ENCODE data around the gene PGBD5. TPM values are rescaled to one million over a fixed set of nuclear protein-coding genes. Genes with fewer than 3 reads are reported as not detected.

The PGBD5 gene
- polyA plus RNA-seq, 4 donors, result under 0.01 to 1.0 (median 0.48) TPM

DNA sequence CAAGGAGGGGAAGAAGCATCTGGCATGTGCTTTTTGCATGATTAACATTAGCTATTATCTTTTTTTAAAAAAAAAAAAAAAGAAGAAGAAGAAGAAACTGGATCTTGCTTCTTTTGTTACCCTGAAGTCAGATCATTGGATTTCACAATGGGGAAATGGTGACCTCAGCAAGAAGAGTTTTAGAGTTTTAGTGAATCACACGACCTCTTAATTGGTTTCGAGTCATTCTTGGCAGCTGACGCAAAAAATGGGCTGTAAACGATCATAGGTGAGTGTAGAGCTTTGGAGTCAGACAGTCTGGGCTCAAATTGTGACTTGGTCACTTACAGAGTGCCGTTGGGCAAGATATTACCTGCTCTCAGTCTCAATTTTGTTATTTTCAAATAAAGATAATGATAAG is 33.3 kb upstream of the PGBD5 start:
- Histone ChIP-seq H3K4me3 (ENCODE audit: low read depth in 1 of 3, low read length in 3 of 3) (no peak overlapping the region), H3K27me3 (ENCODE audit: control insufficient read depth in 3 of 3, insufficient read depth in 3 of 3, low read length in 3 of 3) (peaks cover 3 to 5% (median 4%) of the 10 kb centered on the region in 3 donors), H3K36me3 (ENCODE audit: control insufficient read depth in 3 of 3, insufficient read depth in 2 of 3, low read depth in 1 of 3, low read length in 3 of 3) (no peaks in the 10 kb centered on the region), H3K27ac (ENCODE audit: low read depth in 1 of 3, low read length in 2 of 3) (no peak overlapping the region), H3K4me1 (ENCODE audit: control insufficient read depth in 3 of 3, insufficient read depth in 2 of 3, low read depth in 1 of 3, low read length in 2 of 3) (no peaks in the 10 kb centered on the region), H3K9me3 (ENCODE audit: control insufficient read depth in 2 of 2, insufficient read depth in 1 of 2, low read depth in 1 of 2, low read length in 1 of 2) (no peaks in the 10 kb centered on the region)
- DNase-seq (peak; percentile 1 to 4), FAIRE-seq (no peak)
- 13 to 33% (median 32%) methylated on average over 5 of the region's 5 CpGs for WGBS, 3 donors

GRCh38 chr1:230458509-230458908 is 32.4 kb upstream of the PGBD5 start:
- Histone ChIP-seq H3K4me3 (ENCODE audit: low read depth in 1 of 3, low read length in 3 of 3) (no peak overlapping the region), H3K27me3 (ENCODE audit: control insufficient read depth in 3 of 3, insufficient read depth in 3 of 3, low read length in 3 of 3) (peaks cover 0 to 4% (median 2%) of the 10 kb centered on the region in 3 donors), H3K9me3 (ENCODE audit: control insufficient read depth in 2 of 2, insufficient read depth in 1 of 2, low read depth in 1 of 2, low read length in 1 of 2) (no peaks in the 10 kb centered on the region), H3K4me1 (ENCODE audit: control insufficient read depth in 3 of 3, insufficient read depth in 2 of 3, low read depth in 1 of 3, low read length in 2 of 3) (no peaks in the 10 kb centered on the region), H3K36me3 (ENCODE audit: control insufficient read depth in 3 of 3, insufficient read depth in 2 of 3, low read depth in 1 of 3, low read length in 3 of 3) (no peaks in the 10 kb centered on the region), H3K27ac (ENCODE audit: low read depth in 1 of 3, low read length in 2 of 3) (no peak overlapping the region)
- DNase-seq, result no peak
- WGBS, 3 donors, result 27 to 38% (median 35%) methylated on average over 1 of the region's 1 CpG
- no peak for FAIRE-seq

DNA sequence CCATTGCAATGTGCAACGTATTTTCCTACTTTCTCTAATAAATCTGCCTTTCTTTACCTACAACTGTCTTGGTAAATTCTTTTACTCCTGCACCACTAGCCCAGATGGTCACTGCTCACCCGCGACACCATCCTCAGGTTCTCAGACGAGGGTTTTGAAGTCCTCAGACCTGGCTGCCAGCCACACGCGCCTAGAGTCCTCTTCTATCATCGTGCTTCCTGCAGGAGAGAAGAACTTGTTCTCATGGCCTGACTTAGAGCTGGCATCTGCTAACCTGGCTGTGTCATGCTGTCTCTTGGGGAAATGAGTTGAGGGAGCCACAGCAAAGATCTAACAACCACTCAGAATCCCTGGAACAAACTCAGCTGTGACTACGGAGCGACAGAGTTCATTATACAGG is 30.3 kb upstream of the PGBD5 start:
- no peak for FAIRE-seq
- Histone ChIP-seq H3K4me3 (ENCODE audit: low read depth in 1 of 3, low read length in 3 of 3) (no peak overlapping the region), H3K36me3 (ENCODE audit: control insufficient read depth in 3 of 3, insufficient read depth in 2 of 3, low read depth in 1 of 3, low read length in 3 of 3) (no peaks in the 10 kb centered on the region), H3K27me3 (ENCODE audit: control insufficient read depth in 3 of 3, insufficient read depth in 3 of 3, low read length in 3 of 3) (peaks cover 1 to 4% (median 3%) of the 10 kb centered on the region in 3 donors), H3K27ac (ENCODE audit: low read depth in 1 of 3, low read length in 2 of 3) (no peak overlapping the region), H3K9me3 (ENCODE audit: control insufficient read depth in 2 of 2, insufficient read depth in 1 of 2, low read depth in 1 of 2, low read length in 1 of 2) (no peaks in the 10 kb centered on the region), H3K4me1 (ENCODE audit: control insufficient read depth in 3 of 3, insufficient read depth in 2 of 3, low read depth in 1 of 3, low read length in 2 of 3) (no peaks in the 10 kb centered on the region)
- DNase-seq, result no peak
- 83 to 88% (median 86%) methylated on average over 9 of the region's 9 CpGs for WGBS, 3 donors

GRCh38 chr1:230455291-230455690 is 29.2 kb upstream of the PGBD5 start:
- H3K27ac ChIP-seq (ENCODE audit: low read depth in 1 of 3, low read length in 2 of 3), result no peak overlapping the region
- no peaks in the 10 kb centered on the region for H3K36me3 ChIP-seq (ENCODE audit: control insufficient read depth in 3 of 3, insufficient read depth in 2 of 3, low read depth in 1 of 3, low read length in 3 of 3)
- H3K27me3 ChIP-seq (ENCODE audit: control insufficient read depth in 3 of 3, insufficient read depth in 3 of 3, low read length in 3 of 3), result peaks cover 0 to 3% (median 0%) of the 10 kb centered on the region in 3 donors
- WGBS, 3 donors, result 70 to 82% (median 73%) methylated on average over 1 of the region's 1 CpG
- DNase-seq (no peak), FAIRE-seq (no peak)
- no peaks in the 10 kb centered on the region for H3K4me1 ChIP-seq (ENCODE audit: control insufficient read depth in 3 of 3, insufficient read depth in 2 of 3, low read depth in 1 of 3, low read length in 2 of 3)
- H3K4me3 ChIP-seq (ENCODE audit: low read depth in 1 of 3, low read length in 3 of 3), result no peak overlapping the region
- H3K9me3 ChIP-seq (ENCODE audit: control insufficient read depth in 2 of 2, insufficient read depth in 1 of 2, low read depth in 1 of 2, low read length in 1 of 2), result no peaks in the 10 kb centered on the region

GRCh38 chr1:230453377-230453776 is 27.2 kb upstream of the PGBD5 start:
- Histone ChIP-seq H3K36me3 (ENCODE audit: control insufficient read depth in 3 of 3, insufficient read depth in 2 of 3, low read depth in 1 of 3, low read length in 3 of 3) (no peaks in the 10 kb centered on the region), H3K27me3 (ENCODE audit: control insufficient read depth in 3 of 3, insufficient read depth in 3 of 3, low read length in 3 of 3) (peaks cover 0 to 3% (median 0%) of the 10 kb centered on the region in 3 donors), H3K4me1 (ENCODE audit: control insufficient read depth in 3 of 3, insufficient read depth in 2 of 3, low read depth in 1 of 3, low read length in 2 of 3) (no peaks in the 10 kb centered on the region), H3K9me3 (ENCODE audit: control insufficient read depth in 2 of 2, insufficient read depth in 1 of 2, low read depth in 1 of 2, low read length in 1 of 2) (no peaks in the 10 kb centered on the region), H3K4me3 (ENCODE audit: low read depth in 1 of 3, low read length in 3 of 3) (no peak overlapping the region), H3K27ac (ENCODE audit: low read depth in 1 of 3, low read length in 2 of 3) (no peak overlapping the region)
- FAIRE-seq (no peak), DNase-seq (no peak)
- 20 to 79% (median 79%) methylated on average over 2 of the region's 2 CpGs for WGBS, 3 donors

- FAIRE-seq (no peak), DNase-seq (no peak)
- Histone ChIP-seq H3K4me1 (ENCODE audit: control insufficient read depth in 3 of 3, insufficient read depth in 2 of 3, low read depth in 1 of 3, low read length in 2 of 3) (no peaks in the 10 kb centered on the region), H3K36me3 (ENCODE audit: control insufficient read depth in 3 of 3, insufficient read depth in 2 of 3, low read depth in 1 of 3, low read length in 3 of 3) (no peaks in the 10 kb centered on the region), H3K27ac (ENCODE audit: low read depth in 1 of 3, low read length in 2 of 3) (no peak overlapping the region), H3K9me3 (ENCODE audit: control insufficient read depth in 2 of 2, insufficient read depth in 1 of 2, low read depth in 1 of 2, low read length in 1 of 2) (peaks cover 0 to 8% of the 10 kb centered on the region in 2 donors), H3K27me3 (ENCODE audit: control insufficient read depth in 3 of 3, insufficient read depth in 3 of 3, low read length in 3 of 3) (peaks cover 0 to 5% (median 3%) of the 10 kb centered on the region in 3 donors), H3K4me3 (ENCODE audit: low read depth in 1 of 3, low read length in 3 of 3) (no peak overlapping the region)
- WGBS, 3 donors, result 52 to 61% (median 59%) methylated on average over 10 of the region's 10 CpGs
Measured at GRCh38 chr1:230441183-230442029, 15.3 kb upstream of the PGBD5 start.

DNA sequence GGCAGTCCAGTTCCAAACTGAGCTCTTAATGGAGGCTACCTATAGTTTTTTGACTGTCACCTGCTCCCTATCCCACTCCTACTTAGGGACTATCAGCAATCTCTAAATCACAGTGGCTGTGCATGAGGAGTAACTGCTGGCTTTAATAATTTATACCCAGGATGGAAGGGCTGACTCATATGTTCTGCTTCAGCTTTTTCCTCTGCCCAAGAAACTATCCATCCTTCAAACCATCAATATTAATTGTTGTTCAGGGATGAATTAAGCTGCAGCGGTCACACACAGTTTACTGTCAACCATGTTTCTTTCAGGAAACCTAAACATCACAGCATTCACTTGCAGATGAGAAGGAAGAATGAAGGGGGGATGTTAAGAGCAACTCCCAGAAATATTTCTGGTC is 9.0 kb upstream of the PGBD5 start:
- no peak overlapping the region for H3K27ac ChIP-seq (ENCODE audit: low read depth in 1 of 3, low read length in 2 of 3)
- H3K4me1 ChIP-seq (ENCODE audit: control insufficient read depth in 3 of 3, insufficient read depth in 2 of 3, low read depth in 1 of 3, low read length in 2 of 3), result no peaks in the 10 kb centered on the region
- DNase-seq, result no peak
- no peak for FAIRE-seq
- H3K9me3 ChIP-seq (ENCODE audit: control insufficient read depth in 2 of 2, insufficient read depth in 1 of 2, low read depth in 1 of 2, low read length in 1 of 2), result peaks cover 0 to 8% of the 10 kb centered on the region in 2 donors
- H3K27me3 ChIP-seq (ENCODE audit: control insufficient read depth in 3 of 3, insufficient read depth in 3 of 3, low read length in 3 of 3), result peaks cover 0 to 3% (median 2%) of the 10 kb centered on the region in 3 donors
- no peaks in the 10 kb centered on the region for H3K36me3 ChIP-seq (ENCODE audit: control insufficient read depth in 3 of 3, insufficient read depth in 2 of 3, low read depth in 1 of 3, low read length in 3 of 3)
- 93 to 97% (median 94%) methylated on average over 1 of the region's 1 CpG for WGBS, 3 donors
- H3K4me3 ChIP-seq (ENCODE audit: low read depth in 1 of 3, low read length in 3 of 3), result no peak overlapping the region

DNA sequence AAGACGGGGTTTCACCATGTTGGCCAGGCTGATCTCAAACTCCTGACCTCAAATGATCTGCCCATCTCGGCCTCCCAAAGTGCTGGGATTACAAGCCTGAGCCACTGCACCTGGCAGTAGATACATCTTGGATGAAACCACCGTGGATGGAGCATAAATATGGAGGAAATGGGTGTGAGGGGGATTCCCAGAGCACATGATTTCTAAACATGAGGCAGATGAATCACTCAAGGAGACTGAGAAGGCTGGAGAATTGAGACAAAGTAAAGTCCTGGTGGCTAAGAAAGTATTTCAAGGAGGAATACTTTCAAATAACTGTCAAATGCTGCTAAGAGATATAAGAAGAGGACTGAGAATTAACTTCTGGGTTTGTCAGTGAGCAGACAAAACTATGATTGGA is 5.4 kb upstream of the PGBD5 start:
- Histone ChIP-seq H3K4me3 (ENCODE audit: low read depth in 1 of 3, low read length in 3 of 3) (no peak overlapping the region), H3K4me1 (ENCODE audit: control insufficient read depth in 3 of 3, insufficient read depth in 2 of 3, low read depth in 1 of 3, low read length in 2 of 3) (no peaks in the 10 kb centered on the region), H3K27me3 (ENCODE audit: control insufficient read depth in 3 of 3, insufficient read depth in 3 of 3, low read length in 3 of 3) (peaks cover 0 to 15% (median 6%) of the 10 kb centered on the region in 3 donors), H3K27ac (ENCODE audit: low read depth in 1 of 3, low read length in 2 of 3) (no peak overlapping the region), H3K9me3 (ENCODE audit: control insufficient read depth in 2 of 2, insufficient read depth in 1 of 2, low read depth in 1 of 2, low read length in 1 of 2) (no peaks in the 10 kb centered on the region), H3K36me3 (ENCODE audit: control insufficient read depth in 3 of 3, insufficient read depth in 2 of 3, low read depth in 1 of 3, low read length in 3 of 3) (no peaks in the 10 kb centered on the region)
- FAIRE-seq, result no peak
- no peak for DNase-seq
- 54 to 67% (median 56%) methylated on average over 3 of the region's 3 CpGs for WGBS, 3 donors

All from small intestine (tissue), 7 donors.